Activated CD8-positive, alpha-beta memory T cell treated with anti-CD3 and anti-CD28 coated beads for 24 hours (primary cell): ENCODE data around the gene BNC2.

ENCODE experiments used
- DNase-seq: peaks from one replicate; pipeline ENCODE4 v3.0.0-alpha.2; 2020

BNC2 gene

GRCh38 chr9:16664211-16664610 is 206.3 kb downstream of the BNC2 start:
- no peak for DNase-seq

GRCh38 chr9:16661816-16662215 is 208.7 kb downstream of the BNC2 start:
- no peak for DNase-seq

- no peak for DNase-seq
These were observed 211.4 kb downstream of the BNC2 start for GRCh38 chr9:16659096-16659495.

GRCh38 chr9:16656432-16657169 is 213.9 kb downstream of the BNC2 start:
- DNase-seq, result no peak

GRCh38 chr9:16654596-16655126 is 215.8 kb downstream of the BNC2 start:
- no peak for DNase-seq

GRCh38 chr9:16653491-16654399 is 216.7 kb downstream of the BNC2 start:
- no peak for DNase-seq

GRCh38 chr9:16652582-16652981 is 217.9 kb downstream of the BNC2 start:
- no peak for DNase-seq

GRCh38 chr9:16651446-16651964 is 219.0 kb downstream of the BNC2 start:
- no peak for DNase-seq

GRCh38 chr9:16645970-16646369 is 224.5 kb downstream of the BNC2 start:
- DNase-seq, result no peak

- no peak for DNase-seq
These were observed 227.9 kb downstream of the BNC2 start for GRCh38 chr9:16642421-16643109.

GRCh38 chr9:16640649-16641048 is 229.8 kb downstream of the BNC2 start:
- DNase-seq, result no peak

- no peak for DNase-seq
These were observed 230.8 kb downstream of the BNC2 start for GRCh38 chr9:16639644-16640043.

GRCh38 chr9:16637911-16638310 is 232.6 kb downstream of the BNC2 start:
- DNase-seq, result no peak

GRCh38 chr9:16637218-16637617 is 233.3 kb downstream of the BNC2 start:
- no peak for DNase-seq

- DNase-seq, result no peak
These were observed 236.7 kb downstream of the BNC2 start for GRCh38 chr9:16633794-16634193.

GRCh38 chr9:16628413-16628812 is 242.1 kb downstream of the BNC2 start:
- DNase-seq, result no peak

- no peak for DNase-seq
These were observed 242.5 kb downstream of the BNC2 start for GRCh38 chr9:16627967-16628366.

GRCh38 chr9:16627521-16627920 is 242.9 kb downstream of the BNC2 start:
- DNase-seq, result no peak

- no peak for DNase-seq
These were observed 243.8 kb downstream of the BNC2 start for GRCh38 chr9:16626577-16627130.

- no peak for DNase-seq
These were observed 244.7 kb downstream of the BNC2 start for GRCh38 chr9:16625811-16626210.

- no peak for DNase-seq
These were observed 245.3 kb downstream of the BNC2 start for GRCh38 chr9:16625161-16625631.

- no peak for DNase-seq
These were observed 245.7 kb downstream of the BNC2 start for GRCh38 chr9:16624744-16625117.
